ENCODE data around the gene MAP3K6. TPM values are rescaled to one million over a fixed set of nuclear protein-coding genes. Genes with fewer than 3 reads are reported as not detected.

Gene MAP3K6
- polyA plus RNA-seq, 1 experiment = 7.6 TPM

DNA sequence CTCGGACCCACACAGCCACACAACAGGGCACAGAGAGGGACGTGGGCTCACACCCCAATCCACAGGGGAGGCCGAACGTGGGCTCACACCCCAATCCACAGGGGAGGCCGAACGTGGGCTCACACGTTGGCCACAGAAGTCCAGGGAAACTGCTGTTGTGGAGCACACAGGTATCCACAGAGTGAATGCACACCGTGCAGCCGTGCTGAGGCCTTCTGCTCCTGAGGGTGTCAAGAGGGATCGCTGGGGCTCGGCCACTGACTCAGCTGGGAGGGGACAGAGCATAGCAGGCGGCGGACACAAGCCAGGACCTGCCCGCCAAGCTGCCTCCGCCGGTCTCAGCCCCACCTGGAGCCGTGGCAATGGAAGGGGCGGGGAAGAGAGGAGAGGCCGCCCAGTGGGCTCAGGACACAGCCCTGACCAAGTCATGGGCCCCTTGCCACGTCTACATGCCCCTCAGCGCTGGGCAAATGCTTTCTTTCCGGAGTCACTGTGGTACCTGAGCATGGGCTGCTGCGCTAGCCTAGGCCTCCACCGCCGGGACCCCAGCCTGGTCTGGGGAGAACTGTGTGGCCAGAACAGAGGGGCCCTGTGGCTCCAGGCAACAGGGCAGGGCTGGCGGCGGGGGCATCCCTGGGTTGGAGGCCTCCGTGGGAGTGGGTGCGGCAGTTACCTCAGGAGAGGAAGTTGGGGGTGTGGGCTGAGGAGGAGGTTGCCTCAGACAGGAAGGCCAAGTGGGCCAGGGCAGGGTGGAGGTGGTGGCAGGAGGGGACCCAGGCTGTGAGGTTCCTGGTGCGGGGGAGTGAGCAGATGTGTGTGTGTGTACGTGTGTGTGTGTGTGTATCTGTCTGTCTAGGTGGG is 23.8 kb downstream of the MAP3K6 start:
- no peak for TF ChIP-seq CTCF (IDR thresholded peaks at IDR 0.05; ENCODE audit: low read depth, low read length)
- no peak for DNase-seq (ENCODE audit: low read depth, low spot score)
- H3K4me3 ChIP-seq (ENCODE audit: low read depth, low read length) = no peak overlapping the region
- H3K27me3 ChIP-seq (ENCODE audit: control insufficient read depth, insufficient read depth, low read length) = no peaks in the 10 kb centered on the region
- ChIA-PET CTCF (interaction anchor here (1.3 to 1.4 kb wide), 2 partner anchors 14 to 214 kb away, joined by 3 to 8 read pairs; no protein-coding TSS in a partner anchor), POLR2A (interaction anchor here (1.1 kb wide), 1 partner anchor 22 kb away, joined by 3 read pairs; no protein-coding TSS in a partner anchor)
- H3K27ac ChIP-seq (ENCODE audit: low read depth, low read length) = no peak overlapping the region
- H3K9me3 ChIP-seq (ENCODE audit: control insufficient read depth, insufficient read depth, low read length) = no peaks in the 10 kb centered on the region; the same call in 1 of the 2 replicates

GRCh38 chr1:27342391-27342777 is 24.4 kb downstream of the MAP3K6 start:
- no peak for TF ChIP-seq CTCF (IDR thresholded peaks at IDR 0.05; ENCODE audit: low read depth, low read length)
- no peak overlapping the region for H3K27ac ChIP-seq (ENCODE audit: low read depth, low read length)
- no peak overlapping the region for H3K4me3 ChIP-seq (ENCODE audit: low read depth, low read length)
- ChIA-PET CTCF (interaction anchor here (1.6 to 1.7 kb wide), 2 partner anchors 10 to 15 kb away, joined by 7 read pairs; no protein-coding TSS in a partner anchor), POLR2A (interaction anchor here (1.0 to 1.1 kb wide), 2 partner anchors 10 to 43 kb away, joined by 5 read pairs; no protein-coding TSS in a partner anchor)
- no peak for DNase-seq (ENCODE audit: low read depth, low spot score)
- H3K27me3 ChIP-seq (ENCODE audit: control insufficient read depth, insufficient read depth, low read length) = no peaks in the 10 kb centered on the region
- H3K9me3 ChIP-seq (ENCODE audit: control insufficient read depth, insufficient read depth, low read length) = no peaks in the 10 kb centered on the region; the same call in 1 of the 2 replicates

GRCh38 chr1:27341525-27342252 is 25.1 kb downstream of the MAP3K6 start, which contains the start of gene SYTL1:
Gene SYTL1 (plus strand): TSS chr1:27342022. CDS start chr1:27345335, 3,313 bp downstream.
- ChIA-PET CTCF (interaction anchor here (1.6 to 1.7 kb wide), 2 partner anchors 9 to 16 kb away, joined by 7 read pairs; no protein-coding TSS in a partner anchor), POLR2A (interaction anchor here (1.0 to 1.1 kb wide), 2 partner anchors 10 to 42 kb away, joined by 5 read pairs; no protein-coding TSS in a partner anchor)
- DNase-seq (ENCODE audit: low read depth, low spot score) = no peak
- TF ChIP-seq CTCF (IDR thresholded peaks at IDR 0.05; ENCODE audit: low read depth, low read length) = no peak
- no peaks in the 10 kb centered on the region for H3K27me3 ChIP-seq (ENCODE audit: control insufficient read depth, insufficient read depth, low read length)
- peak within 1 kb of the TSS; percentile 40 for H3K4me3 ChIP-seq (ENCODE audit: low read depth, low read length)
- H3K27ac ChIP-seq (ENCODE audit: low read depth, low read length) = peak within 1 kb of the TSS; percentile 31
- H3K9me3 ChIP-seq (ENCODE audit: control insufficient read depth, insufficient read depth, low read length) = no peaks in the 10 kb centered on the region; the same call in 1 of the 2 replicates

- H3K27me3 ChIP-seq (ENCODE audit: control insufficient read depth, insufficient read depth, low read length) = no peaks in the 10 kb centered on the region
- POLR2A ChIA-PET = no interaction called here
- no peak overlapping the region for H3K27ac ChIP-seq (ENCODE audit: low read depth, low read length)
- H3K4me3 ChIP-seq (ENCODE audit: low read depth, low read length) = no peak overlapping the region
- H3K9me3 ChIP-seq (ENCODE audit: control insufficient read depth, insufficient read depth, low read length) = no peaks in the 10 kb centered on the region; the same call in 1 of the 2 replicates
- no peak for DNase-seq (ENCODE audit: low read depth, low spot score)
- TF ChIP-seq CTCF (IDR thresholded peaks at IDR 0.05; ENCODE audit: low read depth, low read length) = no peak
- CTCF ChIA-PET = interaction anchor here (1.1 kb wide), 1 partner anchor 38 kb away, joined by 3 read pairs; no protein-coding TSS in a partner anchor
Observed at GRCh38 chr1:27339213-27339612, 27.5 kb downstream of the MAP3K6 start.
